ENCODE measurements around the gene KIFBP.

GRCh38 chr10:69009360-69009759 is 20.8 kb downstream of the KIFBP start:
- no peak for TF ChIP-seq POLR2A (IDR thresholded peaks at IDR 0.05)
- TF ChIP-seq, protein P1, sequence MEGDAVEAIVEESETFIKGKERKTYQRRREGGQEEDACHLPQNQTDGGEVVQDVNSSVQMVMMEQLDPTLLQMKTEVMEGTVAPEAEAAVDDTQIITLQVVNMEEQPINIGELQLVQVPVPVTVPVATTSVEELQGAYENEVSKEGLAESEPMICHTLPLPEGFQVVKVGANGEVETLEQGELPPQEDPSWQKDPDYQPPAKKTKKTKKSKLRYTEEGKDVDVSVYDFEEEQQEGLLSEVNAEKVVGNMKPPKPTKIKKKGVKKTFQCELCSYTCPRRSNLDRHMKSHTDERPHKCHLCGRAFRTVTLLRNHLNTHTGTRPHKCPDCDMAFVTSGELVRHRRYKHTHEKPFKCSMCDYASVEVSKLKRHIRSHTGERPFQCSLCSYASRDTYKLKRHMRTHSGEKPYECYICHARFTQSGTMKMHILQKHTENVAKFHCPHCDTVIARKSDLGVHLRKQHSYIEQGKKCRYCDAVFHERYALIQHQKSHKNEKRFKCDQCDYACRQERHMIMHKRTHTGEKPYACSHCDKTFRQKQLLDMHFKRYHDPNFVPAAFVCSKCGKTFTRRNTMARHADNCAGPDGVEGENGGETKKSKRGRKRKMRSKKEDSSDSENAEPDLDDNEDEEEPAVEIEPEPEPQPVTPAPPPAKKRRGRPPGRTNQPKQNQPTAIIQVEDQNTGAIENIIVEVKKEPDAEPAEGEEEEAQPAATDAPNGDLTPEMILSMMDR (IDR thresholded peaks at IDR 0.05): no peak

Data from body of pancreas (tissue), 4 donors.